ENCODE data around the gene POTEB3. TPM values are rescaled to one million over a fixed set of nuclear protein-coding genes. Genes with fewer than 3 reads are reported as not detected.
"Not testable (repeated sequence)": the region's sequence is repeated elsewhere in the genome, so short reads cannot be mapped to it uniquely, and the experiment has no call there.

The POTEB3 gene
- total and polyA plus RNA-seq, 2 donors (not counting 3 experiments of a cell fraction or from before 2014, with no cell fraction given), result not detected

GRCh38 chr15:21397656-21398055 lies 42.6 kb downstream of the POTEB3 start:
- POLR2A ChIA-PET; H3K4me2 ChIP-seq (ENCODE audit: insufficient read depth, low read length); H3K9ac ChIP-seq (replicated peaks; ENCODE audit: extremely low read depth, insufficient read depth, low read length); FAIRE-seq; BruUV-seq (replicated peaks); intact Hi-C loops (cut with micrococcal nuclease); H2AFZ ChIP-seq (ENCODE audit: low read depth, low read length); H3K27ac ChIP-seq (ENCODE audit: insufficient read depth, low read depth, low read length); H3K79me2 ChIP-seq (ENCODE audit: control insufficient read depth, insufficient read depth, low read length); H3K4me3 ChIP-seq (replicated peaks in 1 of 3; ENCODE audit: insufficient read depth in 1 of 3, low read depth in 1 of 3, low read length in 3 of 3); CTCF ChIA-PET; H3K9me1 ChIP-seq (replicated peaks; ENCODE audit: control insufficient read depth, extremely low read depth, insufficient read depth, low read length); dilution Hi-C loops (cut with MboI; ENCODE audit: extremely low pct_ligation_motif_present, low sequenced_read_pairs); H3K27me3 ChIP-seq (ENCODE audit: control insufficient read depth in 2 of 2, insufficient read depth in 2 of 2, low read length in 2 of 2); H4K20me1 ChIP-seq (replicated peaks; ENCODE audit: control insufficient read depth, extremely low read depth, insufficient read depth, low read length); H3K9me3 ChIP-seq (replicated peaks; ENCODE audit: control insufficient read depth, insufficient read depth, low read length); H3K4me1 ChIP-seq (ENCODE audit: control insufficient read depth, extremely low read depth, insufficient read depth, low read length); H3K36me3 ChIP-seq (ENCODE audit: control insufficient read depth in 2 of 2, extremely low read depth in 1 of 2, insufficient read depth in 2 of 2, low read length in 2 of 2); DNase-seq (ENCODE audit: low read depth, low spot score): not testable (repeated sequence)

GRCh38 chr15:21397186-21397585 lies 43.1 kb downstream of the POTEB3 start:
- POLR2A ChIA-PET; H3K36me3 ChIP-seq (ENCODE audit: control insufficient read depth in 2 of 2, extremely low read depth in 1 of 2, insufficient read depth in 2 of 2, low read length in 2 of 2): not testable (repeated sequence)

DNA sequence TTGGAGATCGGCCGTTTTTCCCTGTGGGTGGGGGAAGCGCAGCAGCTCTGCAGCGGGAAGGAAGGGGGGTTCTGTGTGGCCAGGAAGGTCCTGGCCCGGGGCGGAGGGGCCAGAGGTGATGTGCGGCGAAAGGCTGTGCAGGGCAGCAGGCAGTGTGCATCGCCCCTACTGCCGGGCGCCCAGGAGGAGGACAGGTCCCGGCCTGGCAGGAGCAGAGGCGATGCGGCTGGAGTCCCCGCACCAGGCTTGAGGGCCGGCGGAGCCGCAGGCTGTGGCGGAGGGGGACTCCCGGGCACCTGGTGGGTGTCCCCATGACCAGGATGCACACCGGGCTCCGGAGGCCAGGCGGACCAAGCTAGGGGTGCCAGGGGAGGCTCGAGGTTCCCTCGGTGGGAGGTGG lies 54.3 kb downstream of the POTEB3 start:
- H3K36me3 ChIP-seq (ENCODE audit: control insufficient read depth in 2 of 2, extremely low read depth in 1 of 2, insufficient read depth in 2 of 2, low read length in 2 of 2); H3K9me1 ChIP-seq (replicated peaks; ENCODE audit: control insufficient read depth, extremely low read depth, insufficient read depth, low read length); H3K27ac ChIP-seq (ENCODE audit: insufficient read depth, low read depth, low read length); intact Hi-C loops (cut with micrococcal nuclease); POLR2A ChIA-PET; H4K20me1 ChIP-seq (replicated peaks; ENCODE audit: control insufficient read depth, extremely low read depth, insufficient read depth, low read length); BruUV-seq (replicated peaks); H3K4me1 ChIP-seq (ENCODE audit: control insufficient read depth, extremely low read depth, insufficient read depth, low read length); H3K4me3 ChIP-seq (replicated peaks in 1 of 3; ENCODE audit: insufficient read depth in 1 of 3, low read depth in 1 of 3, low read length in 3 of 3); H3K9me3 ChIP-seq (replicated peaks; ENCODE audit: control insufficient read depth, insufficient read depth, low read length); DNase-seq (ENCODE audit: low read depth, low spot score); H2AFZ ChIP-seq (ENCODE audit: low read depth, low read length); H3K4me2 ChIP-seq (ENCODE audit: insufficient read depth, low read length); H3K27me3 ChIP-seq (ENCODE audit: control insufficient read depth in 2 of 2, insufficient read depth in 2 of 2, low read length in 2 of 2); dilution Hi-C loops (cut with MboI; ENCODE audit: extremely low pct_ligation_motif_present, low sequenced_read_pairs); H3K9ac ChIP-seq (replicated peaks; ENCODE audit: extremely low read depth, insufficient read depth, low read length); H3K79me2 ChIP-seq (ENCODE audit: control insufficient read depth, insufficient read depth, low read length); CTCF ChIA-PET; FAIRE-seq: not testable (repeated sequence)

More at GRCh38 chr15:21397186-21397585, 43.1 kb downstream of the POTEB3 start:
- H3K9me3 ChIP-seq (replicated peaks; ENCODE audit: control insufficient read depth, insufficient read depth, low read length); H3K4me1 ChIP-seq (ENCODE audit: control insufficient read depth, extremely low read depth, insufficient read depth, low read length); H3K9ac ChIP-seq (replicated peaks; ENCODE audit: extremely low read depth, insufficient read depth, low read length); H3K27ac ChIP-seq (ENCODE audit: insufficient read depth, low read depth, low read length); H3K79me2 ChIP-seq (ENCODE audit: control insufficient read depth, insufficient read depth, low read length); H3K9me1 ChIP-seq (replicated peaks; ENCODE audit: control insufficient read depth, extremely low read depth, insufficient read depth, low read length); H2AFZ ChIP-seq (ENCODE audit: low read depth, low read length); H3K4me2 ChIP-seq (ENCODE audit: insufficient read depth, low read length); DNase-seq (ENCODE audit: low read depth, low spot score); dilution Hi-C loops (cut with MboI; ENCODE audit: extremely low pct_ligation_motif_present, low sequenced_read_pairs); H3K4me3 ChIP-seq (replicated peaks in 1 of 3; ENCODE audit: insufficient read depth in 1 of 3, low read depth in 1 of 3, low read length in 3 of 3); H4K20me1 ChIP-seq (replicated peaks; ENCODE audit: control insufficient read depth, extremely low read depth, insufficient read depth, low read length); BruUV-seq (replicated peaks); FAIRE-seq; intact Hi-C loops (cut with micrococcal nuclease); CTCF ChIA-PET; H3K27me3 ChIP-seq (ENCODE audit: control insufficient read depth in 2 of 2, insufficient read depth in 2 of 2, low read length in 2 of 2): not testable (repeated sequence)

DNA sequence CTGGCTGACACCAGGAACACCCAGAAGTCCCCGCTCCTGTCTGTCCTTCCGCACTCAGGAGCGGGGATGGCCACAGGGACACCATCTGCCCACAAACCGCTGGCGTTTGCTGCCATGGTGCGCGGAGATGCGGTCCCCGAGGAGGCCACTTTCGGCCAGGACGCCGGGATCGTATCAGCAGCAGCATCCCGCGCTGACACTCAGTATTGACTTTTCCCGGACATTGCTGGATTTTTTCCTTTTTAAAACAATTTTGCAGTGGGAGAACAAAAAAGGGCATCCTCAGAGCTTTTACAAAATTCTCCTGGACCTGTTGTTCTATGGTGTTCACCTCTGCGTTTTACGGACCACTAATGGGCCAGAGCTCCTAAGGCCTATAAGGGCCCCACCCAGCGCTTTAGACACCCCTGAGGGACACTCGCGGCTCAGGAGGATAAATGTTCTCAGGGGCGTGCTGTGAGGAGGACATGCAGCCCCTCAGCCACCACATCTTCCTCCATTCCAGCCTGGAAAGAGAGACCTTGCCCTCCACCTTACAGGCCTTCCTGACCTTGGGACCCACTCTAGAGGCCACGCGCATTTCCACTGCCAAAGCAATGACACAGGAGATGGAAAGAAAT lies 56.3 kb downstream of the POTEB3 start:
- H3K27ac ChIP-seq (ENCODE audit: insufficient read depth, low read depth, low read length); H3K27me3 ChIP-seq (ENCODE audit: control insufficient read depth in 2 of 2, insufficient read depth in 2 of 2, low read length in 2 of 2); CTCF ChIA-PET; intact Hi-C loops (cut with micrococcal nuclease); dilution Hi-C loops (cut with MboI; ENCODE audit: extremely low pct_ligation_motif_present, low sequenced_read_pairs); H3K9ac ChIP-seq (replicated peaks; ENCODE audit: extremely low read depth, insufficient read depth, low read length); H3K9me3 ChIP-seq (replicated peaks; ENCODE audit: control insufficient read depth, insufficient read depth, low read length); FAIRE-seq; H2AFZ ChIP-seq (ENCODE audit: low read depth, low read length); H3K36me3 ChIP-seq (ENCODE audit: control insufficient read depth in 2 of 2, extremely low read depth in 1 of 2, insufficient read depth in 2 of 2, low read length in 2 of 2); H3K79me2 ChIP-seq (ENCODE audit: control insufficient read depth, insufficient read depth, low read length); POLR2A ChIA-PET; H3K4me1 ChIP-seq (ENCODE audit: control insufficient read depth, extremely low read depth, insufficient read depth, low read length); H3K4me3 ChIP-seq (replicated peaks in 1 of 3; ENCODE audit: insufficient read depth in 1 of 3, low read depth in 1 of 3, low read length in 3 of 3); H4K20me1 ChIP-seq (replicated peaks; ENCODE audit: control insufficient read depth, extremely low read depth, insufficient read depth, low read length); DNase-seq (ENCODE audit: low read depth, low spot score); BruUV-seq (replicated peaks); H3K4me2 ChIP-seq (ENCODE audit: insufficient read depth, low read length); H3K9me1 ChIP-seq (replicated peaks; ENCODE audit: control insufficient read depth, extremely low read depth, insufficient read depth, low read length): not testable (repeated sequence)
